SK-N-MC (cell line): Measurements from ENCODE around the gene CWF19L2.

ENCODE experiments used
- EZH2 ChIP-seq: fragments of 200-600 bp; sonication (generic); IDR thresholded peaks from one replicate; pipeline ENCODE4 v1.6.1; 2017; ENCODE audit warnings: antibody characterized with exemption
- FOXP2 ChIP-seq: optimal IDR thresholded peaks from 2 replicates; pipeline ENCODE3; 2011; ENCODE audit warnings: mild to moderate bottlenecking, moderate library complexity; ENCODE audit not compliant: insufficient read depth; ENCODE audit errors: extremely low read length, control extremely low read depth
- POLR2AphosphoS5 ChIP-seq: IDR thresholded peaks from 2 replicates; pipeline ENCODE4 v1.6.1; 2012; ENCODE audit warnings: mild to moderate bottlenecking, low read depth, low read length, borderline replicate concordance

DNA sequence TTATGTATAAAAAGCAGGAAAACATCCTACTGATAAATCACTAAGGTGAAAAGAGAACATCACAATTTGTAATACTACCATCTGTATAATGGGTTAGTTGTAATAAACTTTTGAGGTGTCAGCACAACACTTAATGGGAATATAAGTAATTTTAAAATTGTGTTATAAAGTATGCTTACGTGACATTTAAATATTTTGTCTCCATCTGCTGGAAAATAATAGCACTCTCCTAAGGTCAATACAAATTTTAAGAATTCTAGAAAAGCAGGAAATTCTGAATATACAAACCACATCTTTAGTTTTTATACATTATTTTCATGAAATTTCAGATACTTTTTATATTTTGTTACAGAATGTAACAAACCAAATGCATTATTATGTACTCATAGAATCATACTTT, 19.5 kb downstream of the CWF19L2 start:
- TF ChIP-seq POLR2AphosphoS5 (no peak), EZH2 (no peak), FOXP2 (no peak)
